H9 (cell line): ENCODE measurements around the gene NRROS. TPM values are rescaled to one million over a fixed set of nuclear protein-coding genes. Genes with fewer than 3 reads are reported as not detected.

Experiments used
- DNase-seq: peaks from one replicate; pipeline ENCODE4 v3.0.0-alpha.2; 2017
- H2AFZ ChIP-seq: one replicate; pipeline ENCODE4 v1.6.1; 2013; ENCODE audit warnings: mild to moderate bottlenecking, low read length, control low read depth, moderate library complexity
- H2AK5ac ChIP-seq: 2 replicates; pipeline ENCODE4 v1.6.1; 2013; ENCODE audit warnings: low read length, control low read depth, mixed read lengths; ENCODE audit not compliant: insufficient read length
- H2BK120ac ChIP-seq: one replicate; pipeline ENCODE4 v1.6.1; 2013; ENCODE audit warnings: low read depth, mild to moderate bottlenecking, low read length, control low read depth, inconsistent platforms; ENCODE audit not compliant: poor library complexity, severe bottlenecking
- H2BK12ac ChIP-seq: 2 replicates; pipeline ENCODE4 v1.6.1; 2013; ENCODE audit warnings: low read length, control low read depth, mixed read lengths, low read depth; ENCODE audit not compliant: insufficient read length
- H2BK15ac ChIP-seq: 2 replicates; pipeline ENCODE4 v1.6.1; 2013; ENCODE audit warnings: low read depth, low read length, control low read depth
- H2BK20ac ChIP-seq: one replicate; pipeline ENCODE4 v1.6.1; 2013; ENCODE audit warnings: low read depth, mild to moderate bottlenecking, low read length, control low read depth, inconsistent platforms; ENCODE audit not compliant: poor library complexity, severe bottlenecking
- H2BK5ac ChIP-seq: 2 replicates; pipeline ENCODE4 v1.6.1; 2013; ENCODE audit warnings: low read length, control low read depth, mixed read lengths; ENCODE audit not compliant: insufficient read length
- H3K14ac ChIP-seq: 2 replicates; pipeline ENCODE4 v1.6.1; 2013; ENCODE audit warnings: low read length, control low read depth; ENCODE audit not compliant: insufficient read depth
- H3K18ac ChIP-seq: 2 replicates; pipeline ENCODE4 v1.6.1; 2013; ENCODE audit warnings: low read depth, mild to moderate bottlenecking, mixed read lengths, low read length, control low read depth; ENCODE audit not compliant: insufficient read length
- H3K23ac ChIP-seq: 2 replicates; pipeline ENCODE4 v1.6.1; 2013; ENCODE audit warnings: low read length, control low read depth, mixed read lengths, low read depth; ENCODE audit not compliant: insufficient read length
- H3K23me2 ChIP-seq: 2 replicates; pipeline ENCODE4 v1.6.1; 2013; ENCODE audit warnings: low read depth, mild to moderate bottlenecking, mixed read lengths, low read length, control low read depth; ENCODE audit not compliant: insufficient read length, poor library complexity, severe bottlenecking
- H3K27ac ChIP-seq: 2 replicates; pipeline ENCODE4 v1.5.1; 2013; ENCODE audit warnings: low read length, control low read depth, mixed read lengths, low read depth; ENCODE audit not compliant: insufficient read length
- H3K27me3 ChIP-seq: 2 replicates; pipeline ENCODE4 v1.6.1; 2013; ENCODE audit warnings: low read length, control low read depth, inconsistent platforms; ENCODE audit not compliant: insufficient read depth
- H3K4ac ChIP-seq: 2 replicates; pipeline ENCODE4 v1.6.1; 2013; ENCODE audit warnings: low read depth, mild to moderate bottlenecking, control low read depth, inconsistent platforms, low read length, moderate library complexity
- H3K4me1 ChIP-seq: 2 replicates; pipeline ENCODE4 v1.6.1; 2013; ENCODE audit warnings: low read length, control low read depth, inconsistent platforms; ENCODE audit not compliant: insufficient read depth
- H3K4me2 ChIP-seq: 2 replicates; pipeline ENCODE4 v1.6.1; 2013; ENCODE audit warnings: low read length, control low read depth, mixed read lengths; ENCODE audit not compliant: insufficient read length, insufficient read depth
- H3K56ac ChIP-seq: 2 replicates; pipeline ENCODE4 v1.6.1; 2013; ENCODE audit warnings: low read depth, mild to moderate bottlenecking, mixed read lengths, low read length, control low read depth; ENCODE audit not compliant: insufficient read length
- H3K79me1 ChIP-seq: 2 replicates; pipeline ENCODE4 v1.6.1; 2013; ENCODE audit warnings: low read depth, mild to moderate bottlenecking, moderate library complexity, low read length, control low read depth, inconsistent platforms; ENCODE audit not compliant: insufficient read depth, poor library complexity, severe bottlenecking
- H3K79me2 ChIP-seq: 2 replicates; pipeline ENCODE4 v1.6.1; 2013; ENCODE audit warnings: low read length, control low read depth, inconsistent platforms; ENCODE audit not compliant: insufficient read depth
- H3K9ac ChIP-seq: 2 replicates; pipeline ENCODE4 v1.6.1; 2013; ENCODE audit warnings: low read length, control low read depth, mixed read lengths; ENCODE audit not compliant: insufficient read length; ENCODE audit errors: extremely low read depth
- H3K9me3 ChIP-seq: one replicate; pipeline ENCODE4 v1.6.1; 2013; ENCODE audit warnings: low read depth, low read length, inconsistent platforms; ENCODE audit not compliant: control insufficient read depth
- H3T11ph ChIP-seq: one replicate; pipeline ENCODE4 v1.6.1; 2013; ENCODE audit warnings: mild to moderate bottlenecking, low read length, control low read depth, inconsistent platforms
- H4K20me1 ChIP-seq: one replicate; pipeline ENCODE4 v1.6.1; 2013; ENCODE audit not compliant: control insufficient read depth, insufficient read length, insufficient read depth
- H4K5ac ChIP-seq: 2 replicates; pipeline ENCODE4 v1.6.1; 2013; ENCODE audit warnings: low read depth, mild to moderate bottlenecking, mixed read lengths, low read length, control low read depth; ENCODE audit not compliant: insufficient read length
- H4K8ac ChIP-seq: replicated peaks from 2 replicates; pipeline ENCODE4 v1.6.1; 2013; ENCODE audit warnings: low read length, control low read depth, mixed read lengths, low read depth; ENCODE audit not compliant: insufficient read length
- H4K91ac ChIP-seq: 2 replicates; pipeline ENCODE4 v1.6.1; 2013; ENCODE audit warnings: low read depth, mild to moderate bottlenecking, moderate library complexity, mixed read lengths, low read length, control low read depth; ENCODE audit not compliant: insufficient read length
- H3K27ac Mint-ChIP-seq, 3 experiments: 2 replicates in 2 of 3; 3 replicates in 1 of 3; pipeline ENCODE4 v1.8.0; 2020 to 2021; ENCODE audit warnings: mixed read lengths in 3 of 3, mild to moderate bottlenecking in 1 of 3, moderate library complexity in 1 of 3
- H3K27me3 Mint-ChIP-seq: 2 replicates; pipeline ENCODE4 v1.8.0; 2021; ENCODE audit warnings: low read depth, mild to moderate bottlenecking, moderate library complexity, mixed read lengths
- H3K36me3 Mint-ChIP-seq, 3 experiments: 2 replicates in 2 of 3; 3 replicates in 1 of 3; pipeline ENCODE4 v1.8.0; 2020 to 2021; ENCODE audit warnings: low read depth in 3 of 3, mixed read lengths in 3 of 3; ENCODE audit not compliant: insufficient read depth in 1 of 3
- H3K4me1 Mint-ChIP-seq, 2 experiments: 2 replicates each; pipeline ENCODE4 v1.8.0; 2020; ENCODE audit warnings: mixed read lengths in 2 of 2
- H3K4me3 Mint-ChIP-seq, 2 experiments: 2 replicates in 1 of 2; 3 replicates in 1 of 2; pipeline ENCODE4 v1.8.0; 2020 to 2021; ENCODE audit warnings: mild to moderate bottlenecking in 2 of 2, mixed read lengths in 2 of 2, moderate library complexity in 1 of 2
- H3K9me3 Mint-ChIP-seq, 2 experiments: 2 replicates in 1 of 2; 3 replicates in 1 of 2; pipeline ENCODE4 v1.8.0; 2020; ENCODE audit warnings: mild to moderate bottlenecking in 2 of 2, mixed read lengths in 2 of 2, moderate library complexity in 1 of 2
- WGBS: extraction: QIAGEN DNeasy Blood & Tissue Kit; methylation state at CpG from one replicate; pipeline ENCODE4 v1.1.7; 2013; ENCODE audit warnings: missing lambda C conversion rate, low lambda C conversion rate, mixed read lengths; ENCODE audit not compliant: insufficient read length; ENCODE audit errors: extremely low coverage; 5-methylcytosine and 5-hydroxymethylcytosine counted together
- total RNA-seq: library from RNA; stranded (reverse); gene quantifications from 2 replicates; pipeline ENCODE4 v1.2.1, GENCODE V29; 2021
- TF ChIP-seq, protein P1 (sequence below): fragments of 200-600 bp; sonication (generic); conservative IDR thresholded peaks from 3 replicates; pipeline ENCODE4 v1.8.0; 2021; ENCODE audit warnings: antibody characterized with exemption, mild to moderate bottlenecking

Gene NRROS
- total RNA-seq, 1 experiment from 2014 or later, result 4.0 TPM

DNA sequence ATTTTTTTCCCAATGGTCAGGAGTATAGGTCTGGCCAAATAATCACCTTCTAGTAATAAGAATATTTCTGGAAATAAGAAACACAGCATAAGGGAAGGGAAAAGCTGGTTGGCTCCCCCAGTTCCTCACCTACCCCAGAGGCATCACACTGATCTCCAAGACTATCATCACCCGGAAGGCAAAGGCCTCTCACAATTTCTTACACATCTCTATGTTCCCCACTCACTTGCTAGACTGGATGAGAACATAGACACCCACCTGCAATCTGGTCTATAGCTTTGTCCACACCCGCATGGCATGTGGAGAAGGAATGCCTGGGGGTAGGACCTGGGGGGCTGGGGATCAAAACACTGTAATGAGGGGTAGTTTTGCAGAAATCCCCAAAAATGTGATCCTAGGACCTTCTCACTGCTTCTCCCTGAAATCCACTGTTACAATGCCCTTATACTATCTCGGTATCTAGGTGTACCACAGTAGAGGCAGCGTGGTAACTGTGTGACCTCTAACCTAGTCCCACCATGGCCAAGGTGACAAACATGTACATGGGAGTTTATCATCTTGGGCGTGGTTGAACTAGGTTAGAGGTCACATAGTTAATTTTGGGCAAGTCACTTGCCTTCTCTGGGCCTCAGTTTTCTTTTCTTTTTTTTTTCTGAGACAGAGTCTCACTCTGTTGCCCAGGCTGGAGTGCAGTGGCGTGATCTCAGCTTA lies 29.5 kb upstream of the NRROS start:
- Histone ChIP-seq H4K20me1 (no peaks in the 10 kb centered on the region), H3K18ac (no peak overlapping the region), H2BK12ac (no peak overlapping the region), H3K79me1 (no peaks in the 10 kb centered on the region), H3K14ac (no peak overlapping the region), H2BK5ac (no peak overlapping the region), H2AK5ac (no peak overlapping the region), H2BK15ac (no peak overlapping the region), H3K23ac (no peak overlapping the region), H3K9ac (no peak overlapping the region), H3K23me2 (no peaks in the 10 kb centered on the region), H3K27me3 (no peaks in the 10 kb centered on the region), H3T11ph (no peak overlapping the region), H3K79me2 (no peaks in the 10 kb centered on the region), H3K4ac (no peak overlapping the region), H2BK120ac (no peak overlapping the region), H2BK20ac (no peak overlapping the region), H2AFZ (no peak overlapping the region), H4K5ac (no peak overlapping the region), H3K4me1 (no peaks in the 10 kb centered on the region), H4K8ac (no peak overlapping the region), H4K91ac (no peak overlapping the region), H3K9me3 (no peaks in the 10 kb centered on the region), H3K4me2 (no peak overlapping the region), H3K27ac (no peak overlapping the region), H3K56ac (no peak overlapping the region)
- DNase-seq, result no peak
- WGBS, result no CpG with 5 or more reads among the region's 6 CpGs
- peaks cover 17 to 18% of the 10 kb centered on the region in 2 experiments for H3K4me1 Mint-ChIP-seq
- H3K27me3 Mint-ChIP-seq, result no peaks in the 10 kb centered on the region
- H3K36me3 Mint-ChIP-seq, result no peaks in the 10 kb centered on the region
- TF ChIP-seq, protein P1, sequence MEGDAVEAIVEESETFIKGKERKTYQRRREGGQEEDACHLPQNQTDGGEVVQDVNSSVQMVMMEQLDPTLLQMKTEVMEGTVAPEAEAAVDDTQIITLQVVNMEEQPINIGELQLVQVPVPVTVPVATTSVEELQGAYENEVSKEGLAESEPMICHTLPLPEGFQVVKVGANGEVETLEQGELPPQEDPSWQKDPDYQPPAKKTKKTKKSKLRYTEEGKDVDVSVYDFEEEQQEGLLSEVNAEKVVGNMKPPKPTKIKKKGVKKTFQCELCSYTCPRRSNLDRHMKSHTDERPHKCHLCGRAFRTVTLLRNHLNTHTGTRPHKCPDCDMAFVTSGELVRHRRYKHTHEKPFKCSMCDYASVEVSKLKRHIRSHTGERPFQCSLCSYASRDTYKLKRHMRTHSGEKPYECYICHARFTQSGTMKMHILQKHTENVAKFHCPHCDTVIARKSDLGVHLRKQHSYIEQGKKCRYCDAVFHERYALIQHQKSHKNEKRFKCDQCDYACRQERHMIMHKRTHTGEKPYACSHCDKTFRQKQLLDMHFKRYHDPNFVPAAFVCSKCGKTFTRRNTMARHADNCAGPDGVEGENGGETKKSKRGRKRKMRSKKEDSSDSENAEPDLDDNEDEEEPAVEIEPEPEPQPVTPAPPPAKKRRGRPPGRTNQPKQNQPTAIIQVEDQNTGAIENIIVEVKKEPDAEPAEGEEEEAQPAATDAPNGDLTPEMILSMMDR, result no peak
- no peaks in the 10 kb centered on the region for H3K9me3 Mint-ChIP-seq
- H3K4me3 Mint-ChIP-seq, result no peak overlapping the region
- peak overlapping the region in 2 of 3 experiments; percentile 48 to 49; a peak in 1 of 7 replicates for H3K27ac Mint-ChIP-seq
